ENCODE data around the gene SPEN.

GRCh38 chr1:15983275-15983674, 135.8 kb downstream of the SPEN start:
- TF ChIP-seq CTCF (IDR thresholded peaks at IDR 0.05) (no peak), POLR2AphosphoS5 (IDR thresholded peaks at IDR 0.05) (no peak)
